ENCODE data around the gene PIP5K1C.
A peak's percentile ranks its signal among the peaks of the same experiment; 100 is the strongest.

The PIP5K1C gene

DNA sequence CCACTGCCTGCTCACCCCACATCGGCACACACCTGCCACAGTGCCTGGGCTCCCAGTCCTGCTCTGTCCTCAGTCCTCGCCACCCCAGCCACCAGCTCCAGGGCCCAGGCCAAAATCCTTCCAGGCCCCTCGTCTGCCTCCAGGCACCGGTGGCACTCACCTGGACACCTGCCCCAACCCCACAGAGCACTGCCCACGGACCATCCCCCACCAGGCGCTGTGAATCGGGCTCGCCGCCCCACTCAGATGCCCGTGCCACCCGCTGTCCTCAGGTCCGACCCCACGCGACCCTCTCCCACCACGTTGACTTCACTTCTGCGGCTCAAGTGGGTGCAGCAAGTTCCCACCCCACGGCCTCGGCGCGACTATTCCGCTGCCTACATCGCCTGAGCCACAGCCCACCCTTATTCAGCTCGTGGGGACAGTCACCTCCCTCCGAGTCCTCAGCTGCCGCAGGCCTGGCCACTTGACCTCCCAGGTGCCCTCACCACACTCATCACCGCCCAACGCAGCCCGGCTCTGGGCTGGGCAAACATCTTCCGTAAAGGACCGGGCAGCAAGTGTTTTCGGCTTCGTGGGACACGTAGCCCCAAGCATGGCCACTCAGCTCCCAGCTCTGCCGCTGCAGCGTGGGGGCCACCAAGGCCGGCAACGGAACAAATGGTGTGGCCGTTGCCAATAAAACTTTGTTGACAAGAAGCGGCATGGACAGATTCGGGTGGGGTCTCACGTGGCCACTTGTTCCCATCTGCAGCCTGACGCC lies 5.7 kb downstream of the PIP5K1C start:
- TF ChIP-seq, protein P1, sequence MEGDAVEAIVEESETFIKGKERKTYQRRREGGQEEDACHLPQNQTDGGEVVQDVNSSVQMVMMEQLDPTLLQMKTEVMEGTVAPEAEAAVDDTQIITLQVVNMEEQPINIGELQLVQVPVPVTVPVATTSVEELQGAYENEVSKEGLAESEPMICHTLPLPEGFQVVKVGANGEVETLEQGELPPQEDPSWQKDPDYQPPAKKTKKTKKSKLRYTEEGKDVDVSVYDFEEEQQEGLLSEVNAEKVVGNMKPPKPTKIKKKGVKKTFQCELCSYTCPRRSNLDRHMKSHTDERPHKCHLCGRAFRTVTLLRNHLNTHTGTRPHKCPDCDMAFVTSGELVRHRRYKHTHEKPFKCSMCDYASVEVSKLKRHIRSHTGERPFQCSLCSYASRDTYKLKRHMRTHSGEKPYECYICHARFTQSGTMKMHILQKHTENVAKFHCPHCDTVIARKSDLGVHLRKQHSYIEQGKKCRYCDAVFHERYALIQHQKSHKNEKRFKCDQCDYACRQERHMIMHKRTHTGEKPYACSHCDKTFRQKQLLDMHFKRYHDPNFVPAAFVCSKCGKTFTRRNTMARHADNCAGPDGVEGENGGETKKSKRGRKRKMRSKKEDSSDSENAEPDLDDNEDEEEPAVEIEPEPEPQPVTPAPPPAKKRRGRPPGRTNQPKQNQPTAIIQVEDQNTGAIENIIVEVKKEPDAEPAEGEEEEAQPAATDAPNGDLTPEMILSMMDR (conservative IDR thresholded peaks at IDR 0.05; ENCODE audit: low read depth, low read length) = no peak

DNA sequence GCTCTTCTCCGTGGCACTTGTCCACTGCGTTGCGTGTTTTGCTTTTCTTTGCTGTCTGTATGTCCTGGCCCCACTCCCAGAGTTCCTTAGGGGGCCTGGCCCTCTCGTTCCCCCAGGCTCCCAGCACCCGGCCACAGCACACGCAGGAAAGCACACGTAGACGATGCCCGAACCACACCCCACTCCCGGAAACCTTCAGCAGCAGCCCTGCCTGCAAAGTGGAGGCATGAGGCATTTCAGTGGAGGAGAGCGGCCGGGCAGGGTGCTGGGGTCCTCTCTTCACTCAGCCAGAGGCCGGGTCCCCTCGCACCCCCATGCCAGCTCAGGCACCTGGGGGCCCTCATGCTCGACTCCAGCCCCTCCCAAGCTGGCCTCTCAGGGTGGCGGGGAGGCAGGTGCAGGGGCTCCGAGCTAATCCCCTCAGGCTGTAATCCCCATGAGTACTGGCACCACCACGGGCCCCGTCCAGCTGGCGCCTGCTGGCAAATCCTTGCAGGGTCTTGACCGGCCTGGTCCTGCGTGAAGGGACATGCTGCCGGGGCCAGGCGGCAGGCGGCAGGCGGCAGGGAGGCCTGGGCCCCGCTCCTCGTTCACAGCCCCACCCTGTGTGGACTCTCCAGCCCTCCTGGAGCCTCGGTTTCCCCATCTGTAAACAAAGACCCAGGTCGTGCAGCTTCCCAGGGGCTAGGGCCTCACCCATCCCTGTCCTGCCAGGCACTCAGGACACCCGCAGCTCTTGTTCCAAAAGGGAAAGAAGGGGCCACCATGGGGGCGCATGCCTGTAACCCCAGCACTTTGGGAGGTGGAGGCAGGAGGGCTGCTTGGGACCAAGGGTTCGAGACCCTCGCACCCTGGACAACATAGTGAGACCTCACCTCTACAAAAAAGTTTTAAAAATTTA lies 7.0 kb downstream of the PIP5K1C start:
- no peak for DNase-seq (ENCODE audit: low read depth)
- TF ChIP-seq, protein P1 (conservative IDR thresholded peaks at IDR 0.05; ENCODE audit: low read depth, low read length) = no peak
- H3K4me3 ChIP-seq (ENCODE audit: low read depth, low read length) = no peak overlapping the region

More for the DNA sequence above, 5.7 kb downstream of the PIP5K1C start:
- DNase-seq (ENCODE audit: low read depth) = no peak
- H3K4me3 ChIP-seq (ENCODE audit: low read depth, low read length) = no peak overlapping the region

DNA sequence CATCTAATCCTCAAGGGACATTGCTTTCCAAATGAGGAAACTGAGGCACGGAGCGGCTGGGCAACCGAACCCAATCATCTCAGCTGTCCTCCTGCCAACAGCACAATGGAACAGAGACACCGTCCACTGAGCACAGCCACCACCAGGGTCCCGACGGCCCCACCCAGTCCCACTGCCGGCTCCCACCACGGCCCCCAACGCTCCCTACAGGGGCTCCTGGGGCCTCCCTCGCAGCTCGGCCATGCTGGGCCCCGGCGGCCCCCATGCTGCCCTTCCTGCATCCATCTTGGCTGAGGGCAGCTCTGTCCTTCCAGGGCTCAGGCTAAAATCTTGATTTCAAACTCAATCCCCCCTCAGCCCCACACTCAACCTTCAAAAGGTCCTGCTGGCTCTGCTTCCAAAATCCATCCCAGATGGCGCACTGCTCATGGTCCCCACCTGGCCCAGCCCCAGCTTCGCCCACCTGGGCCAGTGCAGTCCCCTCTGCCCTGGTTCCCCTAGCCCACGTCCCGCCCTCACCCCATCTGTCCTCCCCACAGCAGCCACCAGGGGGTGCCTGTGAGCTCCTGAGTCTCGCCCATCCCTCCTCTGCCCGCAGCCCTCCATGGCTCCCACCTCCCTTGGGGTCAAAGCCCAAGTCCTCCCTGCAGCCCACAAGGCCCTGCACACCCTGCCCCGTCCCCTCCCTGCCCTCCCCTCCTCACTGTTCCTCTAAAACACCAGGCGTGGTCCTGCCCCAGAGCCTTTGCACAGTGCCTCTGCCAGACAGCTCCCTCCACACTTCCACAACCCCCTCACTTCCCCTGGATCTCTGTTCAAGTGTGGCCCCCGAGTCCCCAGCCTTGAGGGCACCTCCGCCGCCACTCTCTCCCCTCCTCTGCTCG lies 7.9 kb downstream of the PIP5K1C start:
- TF ChIP-seq, protein P1 (conservative IDR thresholded peaks at IDR 0.05; ENCODE audit: low read depth, low read length) = peak; percentile 77
- H3K4me3 ChIP-seq (ENCODE audit: low read depth, low read length) = no peak overlapping the region
- no peak for DNase-seq (ENCODE audit: low read depth)

DNA sequence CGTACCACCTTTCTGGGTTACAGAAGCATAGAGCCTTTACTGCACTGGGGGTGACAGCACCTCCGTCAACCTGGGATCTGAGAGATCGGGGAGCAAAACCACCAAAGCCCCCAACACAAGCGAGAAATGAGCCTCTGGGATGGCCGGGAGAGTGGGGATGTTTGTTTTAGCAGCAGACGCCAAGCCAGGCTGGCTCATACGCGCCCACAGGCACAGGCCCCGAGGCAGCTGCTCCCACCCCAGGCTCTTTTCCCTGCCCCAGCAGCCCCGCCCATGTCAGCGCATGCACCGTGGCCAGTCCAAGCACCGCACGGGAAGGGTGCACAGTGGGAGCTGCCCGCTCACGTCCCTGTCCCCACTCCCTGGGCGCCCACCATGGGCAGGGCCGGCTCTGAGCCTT lies 8.5 kb downstream of the PIP5K1C start:
- H3K4me3 ChIP-seq (ENCODE audit: low read depth, low read length) = no peak overlapping the region
- TF ChIP-seq, protein P1 (conservative IDR thresholded peaks at IDR 0.05; ENCODE audit: low read depth, low read length) = no peak
- DNase-seq (ENCODE audit: low read depth) = no peak

DNA sequence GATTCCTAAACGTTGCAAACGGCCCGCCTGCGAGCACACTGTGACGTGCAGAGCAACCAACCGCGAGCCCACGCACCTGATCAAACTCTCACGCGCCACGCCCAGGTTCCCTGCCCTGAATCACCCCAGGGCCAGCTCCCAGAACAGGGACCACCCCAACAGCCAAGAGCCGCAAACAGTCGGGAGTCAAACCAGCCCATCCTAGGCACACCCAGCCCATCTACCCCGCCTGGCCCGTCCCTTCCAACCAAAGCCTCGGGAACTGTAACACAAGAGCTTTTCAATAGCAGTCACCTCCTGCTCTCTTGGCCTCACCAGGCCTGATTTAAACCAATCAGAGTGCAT lies 8.9 kb downstream of the PIP5K1C start:
- no peak overlapping the region for H3K4me3 ChIP-seq (ENCODE audit: low read depth, low read length)
- TF ChIP-seq, protein P1 (conservative IDR thresholded peaks at IDR 0.05; ENCODE audit: low read depth, low read length) = no peak
- no peak for DNase-seq (ENCODE audit: low read depth)

DNA sequence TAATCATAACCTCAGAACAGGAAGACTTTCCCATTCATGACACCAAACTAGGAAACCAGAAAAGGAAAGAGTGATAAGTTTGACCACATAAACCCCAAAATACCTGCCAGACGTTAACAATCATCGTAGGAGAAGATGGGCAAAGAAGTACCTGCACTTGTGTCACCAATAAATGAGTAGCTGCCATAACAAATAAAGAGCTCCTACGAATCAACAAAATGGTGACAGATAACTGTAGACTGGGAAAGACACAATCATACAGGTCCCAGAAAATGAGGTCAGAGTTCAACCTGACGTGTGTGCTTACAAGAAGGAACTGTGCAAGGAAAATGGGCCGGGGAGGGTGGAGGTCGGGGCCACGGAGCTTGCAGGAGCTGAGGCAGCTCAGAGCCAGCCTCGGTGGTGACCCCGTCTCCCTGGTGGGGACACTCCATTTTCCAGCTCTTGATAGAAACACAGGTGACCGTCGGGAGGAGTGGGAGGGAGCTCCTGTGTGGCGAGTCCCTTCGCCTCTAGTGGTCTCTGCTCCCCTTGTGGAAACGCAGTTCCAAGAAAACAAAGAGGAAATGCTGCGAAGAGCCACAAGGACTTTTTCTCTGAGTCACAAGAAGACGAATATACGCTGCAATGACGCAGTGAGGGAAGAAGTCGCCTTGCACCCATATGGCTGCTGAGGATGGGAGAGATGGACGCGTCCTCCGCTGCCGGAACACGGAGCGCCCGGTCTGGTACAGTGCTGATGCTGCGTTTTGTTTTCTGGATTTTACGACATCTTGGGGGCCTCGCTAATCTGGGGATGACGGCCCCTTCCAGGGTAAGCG lies 9.5 kb downstream of the PIP5K1C start:
- no peak overlapping the region for H3K4me3 ChIP-seq (ENCODE audit: low read depth, low read length)
- TF ChIP-seq, protein P1 (conservative IDR thresholded peaks at IDR 0.05; ENCODE audit: low read depth, low read length) = no peak
- DNase-seq (ENCODE audit: low read depth) = no peak
